ENCODE results near the gene GATAD2B.
"Not testable (repeated sequence)": the region's sequence is repeated elsewhere in the genome, so short reads cannot be mapped to it uniquely, and the experiment has no call there.

GATAD2B gene

GRCh38 chr1:153775458-153776327 is 147.1 kb downstream of the GATAD2B start:
- DNase-seq, result peak; percentile 19

- DNase-seq, result no peak
Measured at GRCh38 chr1:153774780-153775457, 147.9 kb downstream of the GATAD2B start, which contains the start of gene SLC27A3. Gene SLC27A3 (plus strand): TSS chr1:153775407. CDS start chr1:153775498, 91 bp downstream.

- no peak for DNase-seq
Measured at GRCh38 chr1:153774026-153774595, 148.7 kb downstream of the GATAD2B start.

GRCh38 chr1:153773096-153773921 is 149.5 kb downstream of the GATAD2B start:
- no peak for DNase-seq

GRCh38 chr1:153771841-153772593 is 150.8 kb downstream of the GATAD2B start:
- no peak for DNase-seq

GRCh38 chr1:153771261-153771660 is 151.5 kb downstream of the GATAD2B start:
- DNase-seq, result no peak

GRCh38 chr1:153770797-153771196 is 152.0 kb downstream of the GATAD2B start:
- no peak for DNase-seq

- DNase-seq, result no peak
Measured at GRCh38 chr1:153769221-153769620, 153.6 kb downstream of the GATAD2B start.

GRCh38 chr1:153768316-153769181 is 154.2 kb downstream of the GATAD2B start:
- DNase-seq, result no peak

GRCh38 chr1:153767519-153767918 is 155.3 kb downstream of the GATAD2B start:
- DNase-seq, result no peak

- not testable (repeated sequence) for DNase-seq
Measured at GRCh38 chr1:153766663-153767062, 156.1 kb downstream of the GATAD2B start.

GRCh38 chr1:153764310-153764709 is 158.5 kb downstream of the GATAD2B start:
- no peak for DNase-seq

- no peak for DNase-seq
Measured at GRCh38 chr1:153763365-153764225, 159.2 kb downstream of the GATAD2B start.

GRCh38 chr1:153760440-153760839 is 162.3 kb downstream of the GATAD2B start:
- no peak for DNase-seq
